HG02981 (cell line): Measurements from ENCODE around the gene SH3RF3.

Experiments used
- ATAC-seq: cut with Tn5 transposase; IDR thresholded peaks from one replicate; pipeline ENCODE4 v1.9.1; 2021; ENCODE audit warnings: mild to moderate bottlenecking, moderate library complexity; ENCODE audit not compliant: unreplicated experiment

Gene SH3RF3

GRCh38 chr2:109258376-109258775, 129.4 kb downstream of the SH3RF3 start:
- no peak for ATAC-seq

GRCh38 chr2:109258905-109259540, 130.0 kb downstream of the SH3RF3 start:
- ATAC-seq = no peak

DNA sequence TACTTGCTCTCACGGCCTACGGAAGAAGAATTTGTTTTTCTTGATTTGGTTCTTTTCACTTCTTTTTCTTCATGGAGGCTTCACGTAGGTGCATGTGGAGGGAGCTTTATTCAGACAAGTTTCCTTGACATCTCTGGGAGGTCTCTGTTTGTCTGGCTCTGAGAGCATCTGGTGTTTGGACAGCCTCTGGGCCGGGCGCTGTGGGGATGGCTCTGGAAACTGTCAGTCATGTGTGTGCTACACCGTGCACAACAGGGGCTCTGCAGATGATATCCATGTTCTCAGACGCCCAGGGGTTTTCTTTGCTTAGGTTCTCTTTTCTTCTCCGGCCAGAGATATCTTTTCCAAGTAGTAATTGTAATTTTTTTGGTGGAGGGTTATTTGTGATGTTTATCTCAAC, 130.7 kb downstream of the SH3RF3 start:
- ATAC-seq = no peak

DNA sequence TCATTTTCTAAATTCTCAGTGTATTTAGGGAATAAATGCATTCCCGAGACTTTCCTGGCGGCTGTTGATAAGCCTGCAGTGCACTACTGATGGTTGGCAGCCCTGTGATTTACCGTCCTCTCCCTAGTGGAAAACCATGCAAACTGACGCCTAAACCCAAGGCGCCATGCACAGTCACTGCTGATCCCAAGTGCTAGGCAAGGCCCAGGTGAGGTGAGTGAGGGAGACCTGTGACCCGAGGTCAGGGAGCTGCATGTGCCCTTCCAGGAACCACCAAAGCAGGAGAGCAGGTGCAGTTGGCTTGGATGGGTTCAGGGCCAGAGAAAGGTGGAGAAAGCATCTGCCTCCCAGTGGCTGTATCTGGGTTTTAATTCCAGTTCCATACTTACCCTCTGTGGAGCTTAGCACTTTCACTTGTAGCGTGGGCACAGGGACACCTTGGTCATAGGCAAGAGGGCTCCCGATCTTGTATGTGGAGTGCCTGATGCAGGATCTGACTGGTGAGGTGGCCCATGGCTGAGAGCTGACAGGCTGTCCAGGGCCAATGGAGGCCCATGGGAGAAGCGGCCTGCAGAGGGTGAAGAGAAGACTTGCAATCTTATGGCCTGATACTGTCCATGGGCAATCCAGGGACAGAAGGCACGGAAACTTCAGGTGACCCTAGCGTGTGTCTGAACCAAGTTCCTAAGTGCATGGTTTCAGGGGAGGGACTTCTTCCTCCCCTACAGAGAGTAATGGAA, 131.3 kb downstream of the SH3RF3 start:
- no peak for ATAC-seq

- ATAC-seq = no peak
These were observed 132.1 kb downstream of the SH3RF3 start for GRCh38 chr2:109260886-109261700.

DNA sequence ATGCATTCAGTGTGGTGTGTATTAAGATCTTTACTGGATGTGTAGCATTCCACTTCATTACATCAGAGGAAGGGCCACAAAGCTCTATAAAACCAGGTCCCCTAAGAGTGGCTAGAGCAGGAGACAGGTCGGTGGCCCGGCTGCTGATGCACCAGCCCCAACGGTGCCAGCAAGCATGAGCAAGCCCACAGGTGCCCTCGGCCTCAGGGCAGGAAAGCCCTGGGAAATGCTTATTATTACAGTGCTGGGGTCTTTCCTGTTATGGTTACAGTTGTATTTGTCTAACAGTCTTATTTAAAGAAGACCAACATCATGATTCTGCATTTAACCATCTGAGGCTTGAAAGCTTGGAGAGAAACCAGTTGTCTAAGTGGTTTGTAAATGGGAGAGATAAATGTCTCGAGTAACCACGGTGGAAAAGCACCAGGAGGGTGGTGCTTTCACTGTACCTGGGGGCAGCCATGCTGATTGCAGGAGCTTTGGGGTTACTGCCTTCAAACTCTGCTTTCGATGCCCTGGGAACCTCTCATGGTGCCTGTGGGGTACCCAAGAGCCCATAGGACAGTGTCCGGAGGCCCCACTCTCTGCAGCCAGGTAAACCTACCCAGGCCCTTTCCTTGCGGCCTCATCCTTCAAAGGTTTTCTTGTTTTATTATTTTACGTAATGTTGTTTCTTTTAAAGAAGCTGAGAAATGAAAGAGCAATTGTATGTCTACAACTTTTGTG, 133.1 kb downstream of the SH3RF3 start:
- no peak for ATAC-seq

DNA sequence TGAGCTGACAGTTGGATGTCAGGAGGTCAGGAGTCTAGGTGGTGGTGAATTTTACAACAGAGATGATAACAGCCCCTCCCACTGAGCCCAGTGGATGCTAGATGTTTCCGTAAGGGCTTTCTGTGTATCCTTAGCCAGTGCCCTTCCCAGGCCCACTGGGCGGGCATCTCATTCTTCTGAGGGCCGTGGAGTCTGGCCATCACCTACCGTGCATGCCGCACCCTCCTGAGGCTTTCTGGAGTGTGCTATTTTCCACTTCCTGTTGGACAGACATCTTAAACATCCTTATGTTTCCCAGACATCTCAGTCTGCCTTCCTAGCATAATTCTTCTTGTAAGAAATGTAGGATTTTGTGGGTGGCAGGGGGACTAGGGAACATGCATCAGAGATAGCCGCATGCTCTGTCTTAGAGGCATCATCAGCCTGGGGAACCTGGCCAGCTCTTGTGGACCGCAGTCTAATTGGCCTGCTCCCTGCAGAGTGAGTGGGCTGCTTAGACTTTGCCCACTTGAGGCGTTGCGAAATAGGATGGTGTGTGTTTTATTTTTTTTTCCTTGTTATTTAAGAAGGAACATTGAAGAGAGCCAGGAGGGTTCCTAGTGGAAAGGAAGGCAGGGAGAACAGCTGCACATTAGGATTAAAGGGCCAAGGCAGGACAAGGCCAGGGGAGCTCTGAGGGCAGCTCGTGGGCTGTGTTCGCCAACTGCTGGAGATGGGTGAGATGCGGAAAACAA, 135.8 kb downstream of the SH3RF3 start:
- ATAC-seq = no peak

DNA sequence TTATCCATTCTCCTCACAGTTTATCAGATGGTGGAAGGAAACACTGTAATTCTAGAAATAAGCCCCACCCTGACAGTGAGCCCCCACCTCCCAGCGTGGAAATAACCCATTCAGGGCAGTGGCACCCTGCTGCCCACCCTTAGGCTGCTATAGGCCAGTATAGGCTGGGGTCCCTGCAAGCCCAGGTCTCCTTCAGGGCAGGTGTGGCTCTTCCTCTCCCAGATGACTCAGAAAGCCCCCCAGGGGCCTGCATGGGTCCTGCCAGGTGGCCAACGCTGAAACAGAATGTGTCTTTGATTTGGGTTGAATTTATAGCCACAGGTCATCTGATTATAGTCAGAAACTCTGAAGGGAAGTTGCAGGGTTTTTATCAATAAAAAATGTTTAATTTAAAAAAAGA, 136.4 kb downstream of the SH3RF3 start:
- ATAC-seq = no peak

- ATAC-seq = no peak
These were observed 136.9 kb downstream of the SH3RF3 start for GRCh38 chr2:109265953-109266352.

DNA sequence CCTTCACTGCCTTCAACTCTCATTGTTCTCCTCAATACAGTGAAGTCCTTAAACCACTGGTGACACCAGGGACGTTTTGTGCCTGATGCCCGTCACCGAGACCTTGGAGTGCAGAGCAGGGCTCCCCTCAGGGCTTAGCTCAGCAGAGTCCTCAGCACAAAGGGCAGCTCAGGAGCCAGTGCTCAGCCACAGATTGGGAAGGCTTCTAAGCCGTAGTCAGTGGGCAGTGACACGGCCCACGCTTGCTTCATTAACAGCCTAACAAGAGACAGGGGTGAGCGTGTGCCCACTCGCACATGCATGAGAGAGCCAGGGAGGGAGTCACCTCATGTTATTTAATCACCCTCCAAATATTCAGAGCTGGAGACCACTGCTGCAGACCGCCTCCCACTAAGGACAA, 137.5 kb downstream of the SH3RF3 start:
- no peak for ATAC-seq

- no peak for ATAC-seq
These were observed 138.2 kb downstream of the SH3RF3 start for GRCh38 chr2:109266998-109267854.

DNA sequence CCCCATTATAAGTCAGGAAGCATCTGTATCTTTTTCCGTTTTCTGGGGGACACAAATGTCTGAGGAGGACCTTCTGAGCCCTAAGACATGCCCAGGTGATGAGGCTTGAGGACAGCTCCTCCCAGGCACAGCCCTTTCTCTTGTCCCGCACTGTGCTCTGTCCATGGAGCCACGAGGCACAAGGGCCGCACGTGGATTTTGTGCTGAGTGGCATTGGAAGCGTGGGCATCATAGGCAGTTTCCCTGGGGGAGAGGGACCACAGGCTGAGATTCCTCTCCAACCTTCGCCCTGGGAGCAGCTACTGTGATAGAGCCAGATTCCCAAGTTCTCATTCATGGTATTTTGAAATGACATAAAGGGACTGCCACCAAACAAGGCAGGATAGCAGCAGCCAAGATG, 139.9 kb downstream of the SH3RF3 start:
- ATAC-seq = no peak

DNA sequence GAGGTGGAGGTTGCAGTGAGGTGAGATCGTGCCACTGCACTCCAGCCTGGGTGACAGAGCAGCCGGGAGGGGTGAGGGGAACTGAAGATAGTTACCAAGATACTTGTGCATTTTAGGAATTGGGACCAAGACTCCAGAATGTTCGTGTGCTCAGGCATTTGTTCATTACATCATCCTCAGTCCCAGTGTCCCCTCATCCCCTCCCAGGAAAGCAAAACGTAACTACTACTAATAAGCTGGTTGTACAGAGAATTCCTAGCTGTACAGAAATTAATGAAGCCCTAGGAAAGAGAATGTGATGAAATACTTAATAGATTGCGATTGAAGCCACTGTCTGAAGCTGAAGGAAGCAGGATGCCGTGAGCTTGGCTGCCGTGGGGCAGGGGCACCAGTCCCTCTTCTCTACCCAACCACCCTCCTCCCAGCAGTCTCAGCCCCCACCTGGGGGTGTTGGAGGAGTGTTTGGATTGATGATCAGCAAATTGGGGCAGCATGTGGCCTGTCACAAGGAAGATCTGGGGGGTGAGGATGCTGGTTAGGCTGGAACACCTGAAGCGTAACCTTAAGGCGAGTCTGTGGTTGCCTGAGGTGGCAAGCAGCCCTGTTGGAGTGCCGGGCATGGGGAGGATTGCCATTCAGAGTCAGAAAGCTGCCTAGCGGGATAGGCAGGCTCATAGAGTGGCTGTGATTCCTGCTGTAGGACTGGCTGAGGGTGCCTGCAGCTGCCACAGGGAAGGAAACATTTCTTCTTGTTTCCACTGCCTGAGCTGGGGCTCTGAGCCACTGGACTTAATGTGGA, 140.9 kb downstream of the SH3RF3 start:
- ATAC-seq = no peak

DNA sequence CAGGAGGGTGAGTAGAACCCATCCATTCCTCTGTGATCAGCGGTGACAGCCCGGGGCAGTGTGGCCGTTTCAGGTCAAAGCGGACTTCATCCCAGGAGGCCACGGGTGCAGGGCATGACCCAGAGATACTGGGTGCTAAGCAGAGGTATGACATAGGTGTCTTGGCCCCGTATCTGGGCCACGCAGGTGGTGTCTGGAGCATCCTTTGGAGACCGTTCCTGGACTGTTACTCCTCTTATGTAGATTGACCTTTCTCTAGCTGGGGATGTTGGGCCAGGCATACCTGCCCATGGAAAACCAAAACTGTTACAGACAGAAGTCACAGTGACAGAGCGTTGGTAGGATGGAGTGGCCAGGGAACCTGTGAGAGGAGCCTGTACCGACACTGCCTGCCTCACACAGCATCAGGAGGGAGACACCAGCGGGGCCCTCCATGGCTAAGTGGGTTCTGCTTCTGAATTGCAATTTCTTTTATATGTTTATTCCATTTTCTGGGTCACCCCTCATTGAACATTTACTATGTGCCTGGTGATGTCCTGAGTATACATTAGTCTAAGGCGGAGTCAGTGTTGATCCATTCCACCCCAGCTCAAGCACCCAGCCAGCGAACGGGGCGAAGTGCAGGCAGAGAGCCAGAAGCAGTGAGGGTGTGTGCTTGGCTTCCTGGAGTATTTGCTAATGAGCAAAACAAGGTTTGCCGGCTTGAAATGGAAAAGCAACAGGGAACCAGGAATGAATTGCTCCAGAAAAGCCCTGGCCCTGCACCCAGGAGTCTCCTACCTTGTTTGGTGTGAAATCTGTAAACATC, 141.7 kb downstream of the SH3RF3 start:
- no peak for ATAC-seq

DNA sequence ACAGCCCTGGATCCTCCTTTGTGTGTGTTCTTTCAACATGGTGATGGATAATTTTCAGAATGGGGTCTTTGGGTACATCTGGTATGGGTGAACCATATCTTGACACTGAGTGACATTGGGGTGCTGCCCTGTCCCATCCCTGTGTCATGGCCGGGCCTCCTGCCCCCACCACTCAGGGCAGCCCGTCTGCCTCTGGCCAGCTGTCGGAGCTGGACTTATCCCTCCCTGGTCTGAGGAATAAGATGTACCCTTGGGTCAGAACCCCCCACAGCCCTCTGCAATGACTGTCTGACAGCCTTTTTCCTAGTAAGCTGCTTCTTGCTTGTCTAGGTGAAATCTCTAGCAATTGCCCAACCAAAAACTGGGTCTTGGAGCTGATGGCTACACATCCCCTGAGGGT, 142.9 kb downstream of the SH3RF3 start:
- no peak for ATAC-seq

- no peak for ATAC-seq
These were observed 143.5 kb downstream of the SH3RF3 start for GRCh38 chr2:109272461-109272860.

GRCh38 chr2:109275120-109276012, 146.4 kb downstream of the SH3RF3 start:
- no peak for ATAC-seq
